Measurements from ENCODE around the gene SORCS1. TPM values are rescaled to one million over a fixed set of nuclear protein-coding genes. Genes with fewer than 3 reads are reported as not detected.

SORCS1 gene
- total and polyA plus RNA-seq, 2 of the 8 experiments (the other 6 are each of a cell fraction or from before 2014, with no cell fraction given): 4.1 to 4.6 TPM

- no peak overlapping the region for H3K4me3 ChIP-seq (ENCODE audit: extremely low read depth in 1 of 4, insufficient read depth in 2 of 4, low read depth in 3 of 4, low read length in 4 of 4)
Observed at GRCh38 chr10:106991091-106991490, 173.4 kb downstream of the SORCS1 start.

More at GRCh38 chr10:106991091-106991490, 173.4 kb downstream of the SORCS1 start:
- no peak overlapping the region for H3K23ac ChIP-seq (ENCODE audit: insufficient read length)
- no peaks in the 10 kb centered on the region for H3K79me2 ChIP-seq (ENCODE audit: control insufficient read depth in 1 of 2, insufficient read depth in 2 of 2, low read length in 2 of 2)
- no peak overlapping the region for H3K9ac ChIP-seq (replicated peaks in 1 of 4; ENCODE audit: extremely low read depth in 1 of 4, low read depth in 3 of 4, low read length in 3 of 4)
- no peaks in the 10 kb centered on the region for H3K9me3 ChIP-seq (ENCODE audit: insufficient read depth in 2 of 2, low read depth in 1 of 2, low read length in 1 of 2)
- no peaks in the 10 kb centered on the region for H3K36me3 ChIP-seq (ENCODE audit: control insufficient read depth in 2 of 4, insufficient read depth in 4 of 4, low read length in 3 of 4)
- H2BK5ac ChIP-seq (ENCODE audit: low read depth, low read length): no peak overlapping the region
- H4K20me1 ChIP-seq (replicated peaks in 1 of 2; ENCODE audit: control insufficient read depth in 1 of 2, insufficient read depth in 2 of 2, low read length in 2 of 2): no peaks in the 10 kb centered on the region
- H3K27ac ChIP-seq (ENCODE audit: low read depth, low read length): no peak overlapping the region
- no peaks in the 10 kb centered on the region for H3K23me2 ChIP-seq (ENCODE audit: low read depth, low read length)
- no peaks in the 10 kb centered on the region for H3K4me1 ChIP-seq (replicated peaks in 1 of 4; ENCODE audit: control insufficient read depth in 3 of 4, insufficient read depth in 4 of 4, low read length in 3 of 4)
- H2BK12ac ChIP-seq (ENCODE audit: low read depth, low read length): no peak overlapping the region
- 90% methylated on average over 4 of the region's 4 CpGs; no CpG with 5 or more reads in 1 of the 2 experiments for WGBS, 2 experiments (ENCODE audit: extremely low coverage in 1 of 2, insufficient coverage in 1 of 2, insufficient read length in 1 of 2, insufficient replicate concordance in 2 of 2, low coverage in 1 of 2, low lambda C conversion rate in 2 of 2, missing lambda C conversion rate in 1 of 2)
- H2AFZ ChIP-seq (ENCODE audit: low read length): no peak overlapping the region
- TF ChIP-seq TBP (IDR thresholded peaks at IDR 0.05; ENCODE audit: low read depth, low read length): no peak
- TF ChIP-seq RNF2 (IDR thresholded peaks at IDR 0.05; ENCODE audit: borderline replicate concordance, low read depth, low read length, missing control alignments, poor library complexity, severe bottlenecking): no peak
- TF ChIP-seq TAF1 (IDR thresholded peaks at IDR 0.05; ENCODE audit: low read depth, low read length): no peak
- TF ChIP-seq RFX5 (IDR thresholded peaks at IDR 0.05; ENCODE audit: borderline replicate concordance, low read depth, low read length): no peak
- TF ChIP-seq BCL11A (IDR thresholded peaks at IDR 0.05; ENCODE audit: low read depth in 2 of 2, low read length in 2 of 2): no peak
- TF ChIP-seq EZH2 (IDR thresholded peaks at IDR 0.05; ENCODE audit: low read depth, low read length, severe bottlenecking): no peak
- TF ChIP-seq TCF12 (IDR thresholded peaks at IDR 0.05; ENCODE audit: low read depth, low read length): no peak
- TF ChIP-seq MAFK (IDR thresholded peaks at IDR 0.05; ENCODE audit: low read depth, low read length): no peak
- H2BK15ac ChIP-seq (ENCODE audit: low read length): no peak overlapping the region
- H3K18ac ChIP-seq (ENCODE audit: extremely low read depth, low read length): no peak overlapping the region
- no peak overlapping the region for H3K56ac ChIP-seq (replicated peaks; ENCODE audit: insufficient read length, low read depth, low read length)
- no peak overlapping the region for H3K14ac ChIP-seq (ENCODE audit: insufficient read length)
- no peak overlapping the region for H3K4ac ChIP-seq (replicated peaks; ENCODE audit: insufficient read length, low read depth, low read length)
- no peak overlapping the region for H2BK120ac ChIP-seq (replicated peaks; ENCODE audit: low read depth, low read length)
- H3K27me3 ChIP-seq (replicated peaks in 1 of 4; ENCODE audit: control insufficient read depth in 3 of 4, extremely low read depth in 1 of 4, insufficient read depth in 3 of 4, low read length in 3 of 4): peaks cover 0 to 1% (median 0%) of the 10 kb centered on the region in 4 experiments; a peak in 1 of 7 replicates
- no peak overlapping the region for H3K4me2 ChIP-seq (ENCODE audit: insufficient read depth in 1 of 2, low read depth in 2 of 2, low read length in 2 of 2)
- no peak overlapping the region for H2BK20ac ChIP-seq (ENCODE audit: low read length)
- H3K79me1 ChIP-seq (ENCODE audit: low read depth, low read length): no peaks in the 10 kb centered on the region
- H4K5ac ChIP-seq (ENCODE audit: insufficient read length, low read depth, low read length): no peak overlapping the region
- POLR2A ChIA-PET (ENCODE audit: partially characterized antibody): no interaction called here
- H4K91ac ChIP-seq (replicated peaks; ENCODE audit: insufficient read length, low read length): no peak overlapping the region
- DNase-seq (ENCODE audit: low read depth in 1 of 2, low spot score in 2 of 2) (no peak), FAIRE-seq (no peak)
- CTCF ChIA-PET (ENCODE audit: partially characterized antibody): interaction anchor here (0.7 to 1.6 kb wide), 4 partner anchors 8 to 210 kb away, joined by 3 to 4 read pairs (median 3); no protein-coding TSS in a partner anchor
- no peak overlapping the region for H4K8ac ChIP-seq (ENCODE audit: extremely low read depth, insufficient read depth, low read length)
- no peak overlapping the region for H2AK5ac ChIP-seq (ENCODE audit: low read depth, low read length)
